NOMO-1 (cell line): ENCODE data around the gene CLEC16A.
"Not testable (repeated sequence)": the region's sequence is repeated elsewhere in the genome, so short reads cannot be mapped to it uniquely, and the experiment has no call there.

Experiments used
- DNase-seq, 2 experiments: peaks; one replicate each; lab custom pipeline; 2025; ENCODE audit not compliant: unreplicated experiment in 2 of 2; lab: John Stamatoyannopoulos, UW

CLEC16A gene

GRCh38 chr16:11093572-11094074 lies 149.3 kb downstream of the CLEC16A start:
- DNase-seq, result no peak

DNA sequence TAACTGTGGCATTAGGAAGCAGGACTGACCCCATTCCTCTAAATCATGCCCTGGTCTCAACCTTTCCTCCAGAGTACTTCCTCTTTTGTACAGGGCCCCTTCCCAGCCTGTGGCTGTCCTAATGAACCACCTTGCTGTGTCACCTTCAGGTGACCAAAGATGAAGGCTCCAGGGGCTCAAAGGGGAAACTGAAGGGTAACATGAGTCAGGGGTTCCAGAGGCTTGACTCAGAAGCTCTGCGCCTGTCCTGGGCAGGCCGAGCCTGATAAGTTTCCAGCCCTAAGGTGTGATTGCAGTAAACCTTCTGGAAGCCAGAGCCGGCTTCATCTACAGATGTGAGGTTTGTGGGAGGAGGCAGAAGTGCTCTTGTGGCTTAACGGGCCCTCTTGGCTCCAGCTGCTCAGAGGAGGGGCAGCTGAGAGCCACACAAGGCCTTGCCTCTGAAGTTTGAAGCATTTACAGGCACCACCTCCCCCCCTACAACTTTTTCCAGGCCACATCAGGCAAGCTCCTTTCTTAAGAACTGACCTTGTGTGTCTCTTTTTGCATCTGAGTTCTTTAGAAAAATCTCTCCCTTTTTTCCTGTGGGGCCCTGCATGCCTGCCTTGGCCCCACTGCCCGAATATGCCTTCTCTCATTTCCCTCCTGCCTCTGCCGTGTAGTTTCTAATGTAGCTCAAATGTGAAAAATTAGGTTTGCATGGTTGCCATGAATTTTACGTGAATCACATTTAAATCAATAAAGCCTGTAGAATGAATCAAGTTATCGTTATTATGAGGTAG lies 149.9 kb downstream of the CLEC16A start:
- DNase-seq, result peak; percentile 56 to 70

DNA sequence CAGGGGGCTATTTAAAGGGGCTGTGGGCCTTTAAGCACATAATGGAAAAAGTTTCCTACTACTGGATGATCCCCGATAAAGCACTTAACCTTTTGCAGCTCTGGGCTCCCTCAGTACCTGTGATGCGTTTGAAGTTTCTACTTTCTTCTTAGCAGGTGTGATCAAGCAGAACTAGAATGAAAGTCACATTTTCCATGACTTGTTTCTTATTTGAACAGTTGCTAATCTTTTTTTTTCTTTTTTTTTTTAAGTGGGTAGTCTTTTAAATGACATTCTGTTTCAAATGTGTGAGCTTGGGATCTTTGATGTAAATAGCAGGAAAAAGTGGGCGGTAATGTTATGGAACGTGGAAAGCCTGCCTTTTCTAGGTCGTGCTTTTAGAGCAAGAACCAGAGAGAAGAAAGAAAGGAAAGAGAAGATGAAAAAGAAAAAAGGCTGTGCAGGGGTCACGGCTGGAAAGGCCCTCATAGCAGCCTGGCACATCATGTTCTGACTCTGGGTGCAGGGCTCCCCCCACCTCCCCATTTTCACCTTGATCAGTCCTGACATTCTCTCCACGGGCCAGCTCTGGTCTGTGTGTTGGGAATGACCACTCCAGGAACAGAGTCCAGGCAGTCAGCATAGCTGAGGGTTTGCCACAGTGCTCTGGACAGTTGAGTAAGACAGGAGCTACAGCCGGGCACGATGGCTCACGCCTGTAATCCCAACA lies 150.6 kb downstream of the CLEC16A start:
- DNase-seq, result no peak

- DNase-seq, result no peak
These were observed 151.6 kb downstream of the CLEC16A start for GRCh38 chr16:11095935-11096334.

GRCh38 chr16:11097094-11097786 lies 152.9 kb downstream of the CLEC16A start:
- no peak for DNase-seq

DNA sequence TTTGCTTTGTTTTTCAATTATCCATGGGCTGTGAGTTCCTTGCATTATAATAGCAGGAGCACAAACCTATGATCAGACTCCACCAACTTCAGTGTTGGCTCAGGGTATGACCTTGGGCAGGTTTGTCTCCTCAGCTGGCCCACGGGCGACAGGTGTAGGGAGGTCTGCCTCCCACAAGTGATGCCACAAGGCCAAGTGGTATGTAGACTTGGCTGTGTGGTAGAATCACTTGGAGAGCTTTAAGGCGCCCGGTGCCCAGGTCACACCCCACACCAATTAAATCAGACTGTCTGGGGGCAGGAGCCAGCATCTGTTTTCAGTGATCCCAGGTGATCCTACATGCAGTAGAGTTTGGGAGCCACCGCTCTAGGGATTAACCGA lies 153.4 kb downstream of the CLEC16A start:
- DNase-seq, result no peak

- DNase-seq, result no peak
These were observed 154.4 kb downstream of the CLEC16A start for GRCh38 chr16:11098601-11099390.

GRCh38 chr16:11099672-11100205 lies 155.4 kb downstream of the CLEC16A start:
- no peak for DNase-seq

- no peak for DNase-seq
These were observed 155.9 kb downstream of the CLEC16A start for GRCh38 chr16:11100239-11100750.

DNA sequence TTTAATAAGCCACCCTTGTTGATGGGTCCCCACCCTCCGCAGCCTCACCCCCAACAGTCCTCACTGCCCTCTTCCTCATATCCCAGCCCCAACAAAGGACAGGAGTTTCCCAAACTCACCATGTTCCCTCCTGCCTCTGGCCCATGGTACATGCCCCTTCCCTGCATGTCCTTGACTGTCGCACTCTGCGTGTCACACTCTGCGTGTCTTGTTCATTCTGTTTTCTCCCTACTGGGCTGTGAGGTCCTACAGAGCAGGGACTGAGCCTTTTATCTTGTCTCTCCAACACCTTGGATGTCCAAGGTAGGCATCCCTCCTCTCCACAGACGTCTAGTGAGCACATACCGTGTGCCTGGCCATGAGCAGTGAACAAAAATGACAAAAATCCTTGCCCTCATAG lies 156.9 kb downstream of the CLEC16A start:
- DNase-seq, result no peak

DNA sequence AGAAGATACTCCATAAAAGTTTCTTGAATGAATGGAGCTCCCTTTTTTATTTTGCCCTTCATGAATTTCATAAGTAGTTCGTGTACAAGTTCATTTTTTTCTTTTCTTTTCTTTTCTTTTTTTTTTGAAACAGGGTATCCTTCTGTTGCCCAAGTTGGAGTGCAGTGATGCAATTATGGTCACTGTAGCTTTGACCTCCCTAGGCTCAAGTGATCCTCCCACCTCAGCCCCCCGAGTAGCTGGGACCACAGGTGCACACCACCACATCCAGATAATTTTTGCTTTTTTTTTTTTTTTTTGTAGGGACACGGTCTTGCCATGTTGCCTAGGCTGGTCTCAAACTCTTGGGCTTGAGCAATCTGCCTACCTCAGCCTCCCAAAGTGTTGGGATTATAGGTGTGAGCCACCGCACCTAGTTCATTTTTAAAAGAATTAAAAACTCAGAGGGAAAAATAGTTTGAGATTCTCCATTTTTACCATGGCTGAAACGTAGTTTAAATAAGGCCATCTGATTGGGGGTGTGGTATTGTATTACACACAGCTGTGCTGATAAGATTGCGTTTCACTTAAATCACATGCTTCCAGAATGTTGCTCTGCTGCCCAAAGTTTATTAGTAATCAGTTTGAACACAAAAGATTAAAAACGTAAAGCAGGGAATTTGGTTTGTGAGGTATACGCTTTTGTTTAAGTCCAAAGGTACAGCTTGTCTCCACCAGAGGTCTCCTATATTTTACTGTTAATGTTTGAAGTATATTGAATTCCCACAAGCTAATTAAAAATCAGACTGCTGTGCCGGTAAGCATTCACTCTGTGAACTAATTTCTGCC lies 157.5 kb downstream of the CLEC16A start:
- no peak for DNase-seq

DNA sequence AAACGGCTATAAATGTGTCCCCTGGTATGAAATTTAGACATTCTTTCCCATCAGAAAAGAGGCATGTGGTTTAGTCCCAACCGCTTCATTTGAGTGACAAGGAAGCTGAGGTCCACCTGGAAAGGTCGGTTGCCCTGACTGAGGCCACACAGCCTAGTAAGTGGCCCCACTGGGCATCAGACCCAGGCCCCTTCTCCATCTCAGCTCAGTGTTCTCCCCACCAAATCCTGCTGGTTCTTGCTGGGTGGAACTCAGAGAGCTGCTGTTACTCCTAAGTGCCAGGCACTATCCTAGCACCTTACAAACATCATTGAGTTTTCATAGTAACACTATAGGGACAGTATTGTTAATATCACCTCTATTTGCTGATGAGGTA lies 158.1 kb downstream of the CLEC16A start:
- DNase-seq, result no peak

GRCh38 chr16:11103301-11103700 lies 158.9 kb downstream of the CLEC16A start:
- DNase-seq, result not testable (repeated sequence)

DNA sequence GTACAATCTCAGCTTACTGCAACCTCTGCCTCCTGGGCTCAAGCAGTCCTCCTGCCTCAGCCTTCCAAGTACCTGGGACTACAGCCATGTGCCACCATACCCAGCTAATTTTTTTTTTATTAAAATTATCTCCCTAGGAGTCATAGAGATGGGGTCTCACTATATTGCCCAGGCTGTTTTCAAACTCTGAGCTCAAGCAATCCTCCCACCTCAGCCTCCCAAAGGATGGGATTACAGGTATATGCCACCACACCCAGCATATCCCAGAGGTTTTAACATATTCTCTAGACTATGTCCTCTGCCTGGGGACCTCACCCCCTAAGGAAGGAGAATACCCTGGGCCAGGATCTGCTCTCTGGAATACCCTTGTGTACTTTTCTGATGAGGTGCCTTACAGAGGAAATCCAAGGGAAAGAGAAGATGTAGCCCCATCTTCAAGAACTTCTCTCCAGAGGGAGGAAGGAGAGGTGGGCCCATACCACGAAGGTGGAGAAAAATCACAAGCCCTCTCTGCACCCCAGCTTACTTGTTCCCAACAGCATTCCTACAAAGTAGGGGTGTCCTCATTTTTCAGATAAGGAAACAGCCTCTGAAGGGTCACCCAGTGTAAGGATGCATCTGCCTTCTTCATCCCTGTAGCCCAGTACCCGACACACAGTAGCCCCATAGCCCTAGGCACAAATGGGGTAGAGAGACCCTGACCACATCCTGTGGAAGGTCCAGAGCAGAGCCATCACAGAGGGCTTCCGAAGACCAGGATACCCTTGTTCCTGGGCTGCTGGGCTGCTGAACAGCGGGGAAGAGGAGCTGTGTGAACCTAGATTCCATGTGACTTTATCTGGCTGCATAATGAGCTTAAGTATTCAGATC lies 160.0 kb downstream of the CLEC16A start:
- DNase-seq, result no peak

GRCh38 chr16:11105038-11105903 lies 160.9 kb downstream of the CLEC16A start:
- DNase-seq, result peak; percentile 51 to 86

DNA sequence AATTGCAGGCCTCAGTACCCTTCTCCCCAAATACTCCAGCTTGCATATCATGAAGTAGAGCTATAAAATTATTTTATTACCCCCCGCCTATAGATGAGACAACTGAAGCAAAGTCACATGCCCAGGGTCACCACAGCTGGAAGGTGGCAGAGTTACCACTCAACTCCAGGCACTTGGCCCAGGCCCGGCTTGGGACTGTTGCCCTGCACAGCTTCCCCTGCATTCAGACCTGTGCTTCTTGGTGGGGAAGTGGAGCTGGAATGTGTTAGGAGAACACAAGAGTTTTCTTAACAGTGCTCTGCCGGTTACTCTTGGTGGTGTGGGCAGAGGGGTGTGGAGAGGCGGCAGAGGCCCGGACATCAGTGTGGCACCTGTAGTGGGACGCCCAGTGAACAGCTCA lies 162.4 kb downstream of the CLEC16A start:
- DNase-seq, result no peak

- DNase-seq, result no peak
These were observed 163.6 kb downstream of the CLEC16A start for GRCh38 chr16:11107780-11108465.
